Lung (tissue), 12 donors: ENCODE measurements around the gene POLR2E. TPM values are rescaled to one million over a fixed set of nuclear protein-coding genes. Genes with fewer than 3 reads are reported as not detected.

ENCODE experiments used
- ATAC-seq: fragments of 200-7000 bp; cut with Tn5 transposase; one replicate; pipeline ENCODE4 v1.9.1; 2020; ENCODE audit warnings: moderate number of reproducible peaks; ENCODE audit not compliant: insufficient read depth, low FRiP score
- DNase-seq, 3 donors: peaks; one replicate each; pipeline ENCODE4 v3.0.0-alpha.2; 2013 to 2017
- H3K27ac ChIP-seq, 2 donors: one replicate each; pipeline ENCODE4 v1.5.1; 2013; ENCODE audit warnings: mild to moderate bottlenecking in 2 of 2, moderate library complexity in 2 of 2, control low read depth in 1 of 2, inconsistent platforms in 1 of 2, low read depth in 1 of 2, low read length in 1 of 2
- H3K27me3 ChIP-seq, 3 donors: one replicate each; pipeline ENCODE4 v1.5.1; 2013; ENCODE audit warnings: low read length in 2 of 3; ENCODE audit not compliant: control insufficient read depth in 3 of 3, insufficient read depth in 3 of 3
- H3K36me3 ChIP-seq, 4 donors: one replicate each; pipeline ENCODE4 v1.5.1; 2013; ENCODE audit warnings: low read length in 4 of 4, mild to moderate bottlenecking in 1 of 4, moderate library complexity in 1 of 4; ENCODE audit not compliant: control insufficient read depth in 4 of 4, insufficient read depth in 4 of 4
- H3K4me1 ChIP-seq, 5 donors: one replicate each; pipeline ENCODE4 v1.5.1; 2013; ENCODE audit warnings: low read length in 5 of 5, mild to moderate bottlenecking in 2 of 5, moderate library complexity in 1 of 5; ENCODE audit not compliant: control insufficient read depth in 5 of 5, insufficient read depth in 5 of 5
- H3K4me3 ChIP-seq: one replicate; pipeline ENCODE4 v1.5.1; 2013; ENCODE audit warnings: mild to moderate bottlenecking, control low read depth, moderate library complexity
- H3K9ac ChIP-seq, 2 donors: one replicate each; pipeline ENCODE4 v1.5.1; 2013; ENCODE audit warnings: low read length in 2 of 2, control low read depth in 1 of 2; ENCODE audit not compliant: insufficient read depth in 1 of 2
- H3K9me3 ChIP-seq, 4 donors: one replicate each; pipeline ENCODE4 v1.5.1; 2013; ENCODE audit warnings: low read length in 3 of 4, mild to moderate bottlenecking in 1 of 4, moderate library complexity in 1 of 4; ENCODE audit not compliant: control insufficient read depth in 4 of 4, insufficient read depth in 3 of 4
- CTCF ChIP-seq: IDR thresholded peaks from 2 replicates; pipeline ENCODE4 v1.5.1; 2012; ENCODE audit warnings: mild to moderate bottlenecking; ENCODE audit errors: control extremely low read depth, extremely low read depth
- WGBS, 2 donors: extraction: QIAGEN DNeasy Blood & Tissue Kit; methylation state at CpG; one replicate each; pipeline ENCODE4 v1.1.7; 2013; 5-methylcytosine and 5-hydroxymethylcytosine counted together
- polyA plus RNA-seq, 2 donors: library from polyadenylated mRNA; stranded (reverse); fragments of 200-250 nt; gene quantifications; one replicate each; pipeline ENCODE4 v1.2.1, GENCODE V29; 2013
- total RNA-seq, 2 donors: library from RNA; depleted of rRNA in 1 of 2; stranded (reverse); fragments of >200 nt in 1 of 2; gene quantifications; one replicate each; pipeline ENCODE4 v1.2.1, GENCODE V29; 2014 to 2021
- donor health status: control.
- donor health status: control.
- donor health status: Bipolar disorder and iron deficiency.
- donor health status: healthy.
- donor health status: DM: yes; HTN: yes; CAD: no.

POLR2E gene
- total and polyA plus RNA-seq, 4 donors: 78.4 to 196 (median 154) TPM

GRCh38 chr19:1104311-1105007 is 9.3 kb upstream of the POLR2E start:
- 1% methylated on average over 30 to 93 of the region's 93 CpGs for WGBS, 2 donors
- Histone ChIP-seq H3K27me3 (no peaks in the 10 kb centered on the region), H3K9ac (no peak overlapping the region), H3K9me3 (peaks cover 0 to 3% (median 0%) of the 10 kb centered on the region in 4 donors), H3K4me3 (peak overlapping the region; percentile 82), H3K4me1 (peaks cover 6 to 36% (median 19%) of the 10 kb centered on the region in 5 donors), H3K27ac (peak overlapping the region; percentile 99), H3K36me3 (peaks cover 0 to 37% (median 4%) of the 10 kb centered on the region in 4 donors)
- DNase-seq (peak; percentile 73 to 81 (median 79)), ATAC-seq (peak; percentile 23)
- TF ChIP-seq CTCF: no peak

DNA sequence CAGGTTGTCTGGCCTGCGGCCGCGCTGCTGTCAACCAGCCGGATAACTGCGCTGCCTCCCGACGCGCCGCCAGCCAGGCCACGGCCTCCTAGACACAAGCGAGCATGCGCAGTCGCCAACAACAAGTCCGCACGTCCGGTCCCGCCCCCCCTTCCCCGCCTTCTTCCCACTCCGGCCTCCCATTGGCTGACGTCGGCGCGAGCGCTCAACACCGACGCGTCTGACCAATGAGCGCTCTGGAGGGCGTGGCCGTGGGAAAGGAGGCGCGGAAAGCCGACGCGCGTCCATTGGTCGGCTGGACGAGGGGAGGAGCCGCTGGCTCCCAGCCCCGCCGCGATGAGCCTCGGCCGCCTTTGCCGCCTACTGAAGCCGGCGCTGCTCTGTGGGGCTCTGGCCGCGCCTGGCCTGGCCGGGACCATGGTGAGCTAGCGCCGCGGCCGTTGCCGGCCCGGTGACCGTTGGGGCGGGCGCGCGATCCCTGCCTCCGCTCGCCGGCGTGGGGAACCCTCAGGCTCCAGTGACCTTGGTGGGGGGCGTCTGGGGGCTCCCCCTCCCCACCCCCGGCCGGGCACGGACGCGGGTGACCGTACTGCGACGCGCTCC is 8.6 kb upstream of the POLR2E start, which contains the start of gene GPX4:
GPX4 (plus strand) TSS at position 287 of the 603 bp plus-strand sequence; CDS start at position 337, 50 bp downstream.
- Histone ChIP-seq H3K4me3 (peak within 1 kb of the TSS; percentile 82), H3K27ac (peak within 1 kb of the TSS; percentile 99), H3K27me3 (no peaks in the 10 kb centered on the region), H3K9me3 (peaks cover 0 to 3% (median 0%) of the 10 kb centered on the region in 4 donors), H3K4me1 (peaks cover 6 to 36% (median 19%) of the 10 kb centered on the region in 5 donors), H3K36me3 (peaks cover 0 to 31% (median 4%) of the 10 kb centered on the region in 4 donors), H3K9ac (peak within 1 kb of the TSS in 1 of 2 donors; percentile 55)
- TF ChIP-seq CTCF: no peak
- 0 to 1% methylated on average over 53 to 75 of the region's 75 CpGs for WGBS, 2 donors
- DNase-seq: peak; percentile 100
- peak; percentile 79 for ATAC-seq

- peaks cover 6 to 36% (median 19%) of the 10 kb centered on the region in 5 donors for H3K4me1 ChIP-seq
- H3K27me3 ChIP-seq: no peaks in the 10 kb centered on the region
- TF ChIP-seq CTCF: no peak
- H3K4me3 ChIP-seq: no peak overlapping the region
- WGBS, 2 donors: 38 to 48% methylated on average over 20 of the region's 20 CpGs
- H3K9ac ChIP-seq: peak overlapping the region in 1 of 2 donors; percentile 55
- peak overlapping the region; percentile 92 for H3K27ac ChIP-seq
- ATAC-seq (no peak), DNase-seq (peak in 1 of 3 donors; percentile 10)
- H3K36me3 ChIP-seq: peaks cover 0 to 25% (median 4%) of the 10 kb centered on the region in 4 donors
- peaks cover 0 to 3% (median 0%) of the 10 kb centered on the region in 4 donors for H3K9me3 ChIP-seq
Observed at GRCh38 chr19:1103132-1103707, 8.0 kb upstream of the POLR2E start.
